Activated CD4-positive, alpha-beta memory T cell treated with anti-CD3 and anti-CD28 coated beads, Interleukin-2, amount 10 ng/mL, durations not matched to agents 7 days and 5 days (primary cell): Measurements from ENCODE around the gene SRPK1. TPM values are rescaled to one million over a fixed set of nuclear protein-coding genes. Genes with fewer than 3 reads are reported as not detected.

Experiments
- CTCF ChIA-PET: fragments of 350-600 bp; sonication (Branson Sonifier 250); formaldehyde crosslinking; loops from one replicate; lab custom pipeline; 2021; ENCODE audit warnings: antibody characterized with exemption, inconsistent platforms; lab: Charles Lee
- POLR2A ChIA-PET: fragments of 350-600 bp; sonication (Branson Sonifier 250); formaldehyde crosslinking; loops from one replicate; lab custom pipeline; 2021; ENCODE audit warnings: antibody characterized with exemption; lab: Charles Lee
- DNase-seq: peaks from one replicate; pipeline ENCODE4 v3.0.0-alpha.2; 2020
- H3K27ac Mint-ChIP-seq: one replicate; pipeline ENCODE4 v1.8.0; 2021; ENCODE audit warnings: mild to moderate bottlenecking, mixed read lengths
- H3K27me3 Mint-ChIP-seq: one replicate; pipeline ENCODE4 v1.8.0; 2021; ENCODE audit warnings: mixed read lengths
- H3K36me3 Mint-ChIP-seq: one replicate; pipeline ENCODE4 v1.8.0; 2021; ENCODE audit warnings: low read depth, mixed read lengths
- H3K4me1 Mint-ChIP-seq: one replicate; pipeline ENCODE4 v1.8.0; 2021; ENCODE audit warnings: mixed read lengths
- H3K4me3 Mint-ChIP-seq: one replicate; pipeline ENCODE4 v1.8.0; 2021; ENCODE audit warnings: mild to moderate bottlenecking, mixed read lengths
- H3K9me3 Mint-ChIP-seq: one replicate; pipeline ENCODE4 v1.8.0; 2021; ENCODE audit warnings: mixed read lengths
- total RNA-seq, 2 experiments: library from RNA; stranded (reverse); gene quantifications; one replicate each; pipeline ENCODE4 v1.2.3, GENCODE V29; 2021

SRPK1 gene
- total RNA-seq, result 10 to 100 TPM; 83.0 to 85.4 TPM

GRCh38 chr6:35920793-35921732 is at the start of gene SRPK1:
TSS of gene SRPK1 (minus strand) at chr6:35921098. CDS start at chr6:35921056, 42 bp downstream.
- peak; percentile 90 for DNase-seq
- Mint-ChIP-seq H3K4me1 (peaks cover 41% of the 10 kb centered on the region), H3K36me3 (peaks cover 31% of the 10 kb centered on the region), H3K9me3 (no peaks in the 10 kb centered on the region), H3K4me3 (peak within 1 kb of the TSS; percentile 95), H3K27me3 (no peaks in the 10 kb centered on the region), H3K27ac (peak within 1 kb of the TSS; percentile 90)
- POLR2A ChIA-PET, result interaction anchor here (0.6 to 4.2 kb wide), 7 partner anchors 9 to 467 kb away, joined by 3 to 22 read pairs (median 7); partner anchors contain the start of gene MAPK14
- CTCF ChIA-PET, result interaction anchor here (1.7 kb wide), 1 partner anchor 35 kb away, joined by 4 read pairs; no protein-coding TSS in a partner anchor

- no peak for DNase-seq
- Mint-ChIP-seq H3K9me3 (no peaks in the 10 kb centered on the region), H3K36me3 (no peaks in the 10 kb centered on the region), H3K27me3 (peaks cover 10% of the 10 kb centered on the region), H3K4me3 (no peak overlapping the region), H3K27ac (no peak overlapping the region), H3K4me1 (peaks cover 12% of the 10 kb centered on the region)
- CTCF ChIA-PET, result no interaction called here
- POLR2A ChIA-PET, result no interaction called here
Observed at GRCh38 chr6:35970181-35970580, 49.3 kb upstream of the SRPK1 start.

- H3K9me3 Mint-ChIP-seq, result no peaks in the 10 kb centered on the region
- no peak overlapping the region for H3K4me3 Mint-ChIP-seq
- peaks cover 12% of the 10 kb centered on the region for H3K4me1 Mint-ChIP-seq
- ChIA-PET CTCF (no interaction called here), POLR2A (no interaction called here)
- H3K27me3 Mint-ChIP-seq, result peaks cover 10% of the 10 kb centered on the region
- DNase-seq, result no peak
- H3K36me3 Mint-ChIP-seq, result no peaks in the 10 kb centered on the region
- no peak overlapping the region for H3K27ac Mint-ChIP-seq
Observed at GRCh38 chr6:35969646-35970045, 48.7 kb upstream of the SRPK1 start.

- H3K4me1 Mint-ChIP-seq, result peaks cover 4% of the 10 kb centered on the region
- POLR2A ChIA-PET, result no interaction called here
- peaks cover 10% of the 10 kb centered on the region for H3K27me3 Mint-ChIP-seq
- H3K27ac Mint-ChIP-seq, result no peak overlapping the region
- no peaks in the 10 kb centered on the region for H3K9me3 Mint-ChIP-seq
- CTCF ChIA-PET, result no interaction called here
- H3K36me3 Mint-ChIP-seq, result no peaks in the 10 kb centered on the region
- no peak for DNase-seq
- no peak overlapping the region for H3K4me3 Mint-ChIP-seq
Observed at GRCh38 chr6:35968821-35969220, 47.9 kb upstream of the SRPK1 start.

- peaks cover 21% of the 10 kb centered on the region for H3K27me3 Mint-ChIP-seq
- H3K4me3 Mint-ChIP-seq, result no peak overlapping the region
- CTCF ChIA-PET, result interaction anchor here (1.6 kb wide), 1 partner anchor 128 kb away, joined by 3 read pairs; no protein-coding TSS in a partner anchor
- H3K9me3 Mint-ChIP-seq, result no peaks in the 10 kb centered on the region
- POLR2A ChIA-PET, result no interaction called here
- H3K27ac Mint-ChIP-seq, result no peak overlapping the region
- H3K36me3 Mint-ChIP-seq, result no peaks in the 10 kb centered on the region
- DNase-seq, result no peak
- H3K4me1 Mint-ChIP-seq, result no peaks in the 10 kb centered on the region
Observed at GRCh38 chr6:35967076-35967774, 46.3 kb upstream of the SRPK1 start.

GRCh38 chr6:35962779-35963560 is 42.1 kb upstream of the SRPK1 start:
- CTCF ChIA-PET, result no interaction called here
- POLR2A ChIA-PET, result no interaction called here
- H3K27ac Mint-ChIP-seq, result no peak overlapping the region
- peaks cover 52% of the 10 kb centered on the region for H3K27me3 Mint-ChIP-seq
- H3K4me3 Mint-ChIP-seq, result no peak overlapping the region
- no peak for DNase-seq
- H3K4me1 Mint-ChIP-seq, result no peaks in the 10 kb centered on the region
- H3K9me3 Mint-ChIP-seq, result no peaks in the 10 kb centered on the region
- no peaks in the 10 kb centered on the region for H3K36me3 Mint-ChIP-seq

- Mint-ChIP-seq H3K27me3 (peaks cover 46% of the 10 kb centered on the region), H3K4me1 (no peaks in the 10 kb centered on the region), H3K9me3 (no peaks in the 10 kb centered on the region), H3K4me3 (no peak overlapping the region), H3K36me3 (no peaks in the 10 kb centered on the region), H3K27ac (no peak overlapping the region)
- no peak for DNase-seq
- ChIA-PET POLR2A (no interaction called here), CTCF (interaction anchor here (1.2 kb wide), 1 partner anchor 12 kb away, joined by 3 read pairs; no protein-coding TSS in a partner anchor)
Observed at GRCh38 chr6:35960187-35960586, 39.3 kb upstream of the SRPK1 start.

- Mint-ChIP-seq H3K36me3 (no peaks in the 10 kb centered on the region), H3K9me3 (no peaks in the 10 kb centered on the region), H3K4me1 (peaks cover 12% of the 10 kb centered on the region), H3K4me3 (no peak overlapping the region), H3K27me3 (peaks cover 29% of the 10 kb centered on the region), H3K27ac (no peak overlapping the region)
- DNase-seq, result no peak
- ChIA-PET CTCF (interaction anchor here (1.0 to 1.3 kb wide), 2 partner anchors 34 to 163 kb away, joined by 3 to 4 read pairs; partner anchors contain the start of gene SRPK1), POLR2A (no interaction called here)
Observed at GRCh38 chr6:35955970-35956369, 35.1 kb upstream of the SRPK1 start.

- H3K4me3 Mint-ChIP-seq, result no peak overlapping the region
- ChIA-PET CTCF (interaction anchor here (1.0 to 1.3 kb wide), 2 partner anchors 34 to 163 kb away, joined by 3 to 4 read pairs; partner anchors contain the start of gene SRPK1), POLR2A (no interaction called here)
- H3K4me1 Mint-ChIP-seq, result peaks cover 12% of the 10 kb centered on the region
- H3K9me3 Mint-ChIP-seq, result no peaks in the 10 kb centered on the region
- no peak for DNase-seq
- peaks cover 25% of the 10 kb centered on the region for H3K27me3 Mint-ChIP-seq
- no peak overlapping the region for H3K27ac Mint-ChIP-seq
- H3K36me3 Mint-ChIP-seq, result no peaks in the 10 kb centered on the region
Observed at GRCh38 chr6:35955521-35955920, 34.6 kb upstream of the SRPK1 start.

GRCh38 chr6:35955071-35955470 is 34.2 kb upstream of the SRPK1 start:
- DNase-seq, result no peak
- Mint-ChIP-seq H3K4me3 (no peak overlapping the region), H3K36me3 (no peaks in the 10 kb centered on the region), H3K9me3 (no peaks in the 10 kb centered on the region), H3K4me1 (peaks cover 12% of the 10 kb centered on the region), H3K27me3 (peaks cover 20% of the 10 kb centered on the region), H3K27ac (no peak overlapping the region)
- CTCF ChIA-PET, result interaction anchor here (1.0 kb wide), 1 partner anchor 162 kb away, joined by 3 read pairs; no protein-coding TSS in a partner anchor
- POLR2A ChIA-PET, result no interaction called here

- Mint-ChIP-seq H3K4me3 (no peak overlapping the region), H3K36me3 (no peaks in the 10 kb centered on the region), H3K27me3 (peaks cover 15% of the 10 kb centered on the region), H3K4me1 (peaks cover 12% of the 10 kb centered on the region), H3K27ac (no peak overlapping the region), H3K9me3 (no peaks in the 10 kb centered on the region)
- DNase-seq, result no peak
- CTCF ChIA-PET, result no interaction called here
- POLR2A ChIA-PET, result no interaction called here
Observed at GRCh38 chr6:35954333-35954732, 33.4 kb upstream of the SRPK1 start.

GRCh38 chr6:35948725-35949124 is 27.8 kb upstream of the SRPK1 start:
- Mint-ChIP-seq H3K9me3 (no peaks in the 10 kb centered on the region), H3K27ac (no peak overlapping the region), H3K4me3 (no peak overlapping the region), H3K27me3 (no peaks in the 10 kb centered on the region), H3K36me3 (no peaks in the 10 kb centered on the region), H3K4me1 (peaks cover 12% of the 10 kb centered on the region)
- DNase-seq, result no peak
- ChIA-PET POLR2A (no interaction called here), CTCF (interaction anchor here (1.6 kb wide), 1 partner anchor 11 kb away, joined by 3 read pairs; no protein-coding TSS in a partner anchor)
